ENCODE data around the gene MYLK. TPM values are rescaled to one million over a fixed set of nuclear protein-coding genes. Genes with fewer than 3 reads are reported as not detected.

Gene MYLK
- total RNA-seq, 1 donor from 2014 or later: 50.5 TPM

DNA sequence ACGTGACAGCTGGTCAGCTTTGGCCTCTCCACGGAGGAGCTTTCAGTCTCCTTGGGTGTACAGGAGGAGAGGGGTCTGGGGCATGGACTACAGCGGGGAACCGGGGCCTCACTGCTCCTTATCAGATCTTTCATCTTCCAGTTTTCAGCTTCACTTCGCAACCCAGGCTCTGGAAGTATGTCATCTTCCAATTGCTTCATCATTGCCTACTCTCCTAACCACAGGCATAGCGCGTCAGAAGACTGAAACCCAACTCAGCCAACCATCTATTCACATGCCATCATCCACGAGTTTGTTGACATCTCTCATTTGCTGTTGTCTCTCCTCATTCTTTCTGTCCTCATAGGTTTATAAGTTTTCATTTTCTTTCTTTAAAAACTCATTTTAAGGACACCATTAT lies 119.5 kb downstream of the MYLK start:
- Histone ChIP-seq H3K9ac (ENCODE audit: low read length) (no peak overlapping the region), H3K36me3 (ENCODE audit: insufficient read depth, low read length) (peaks cover 9% of the 10 kb centered on the region), H3K4me1 (ENCODE audit: insufficient read depth, low read length) (no peaks in the 10 kb centered on the region), H4K20me1 (ENCODE audit: insufficient read depth, low read length) (no peaks in the 10 kb centered on the region), H2AFZ (ENCODE audit: low read depth, low read length) (no peak overlapping the region), H3K4me3 (ENCODE audit: insufficient read depth, low read depth, low read length) (no peak overlapping the region), H3K4me2 (ENCODE audit: low read length) (no peak overlapping the region), H3K79me2 (ENCODE audit: insufficient read depth, low read length) (no peaks in the 10 kb centered on the region), H3K27me3 (ENCODE audit: insufficient read depth, low read length) (no peaks in the 10 kb centered on the region), H3K27ac (ENCODE audit: low read depth, low read length) (no peak overlapping the region), H3K9me3 (ENCODE audit: insufficient read depth, low read depth, low read length) (no peaks in the 10 kb centered on the region)
- TF ChIP-seq, protein P1, sequence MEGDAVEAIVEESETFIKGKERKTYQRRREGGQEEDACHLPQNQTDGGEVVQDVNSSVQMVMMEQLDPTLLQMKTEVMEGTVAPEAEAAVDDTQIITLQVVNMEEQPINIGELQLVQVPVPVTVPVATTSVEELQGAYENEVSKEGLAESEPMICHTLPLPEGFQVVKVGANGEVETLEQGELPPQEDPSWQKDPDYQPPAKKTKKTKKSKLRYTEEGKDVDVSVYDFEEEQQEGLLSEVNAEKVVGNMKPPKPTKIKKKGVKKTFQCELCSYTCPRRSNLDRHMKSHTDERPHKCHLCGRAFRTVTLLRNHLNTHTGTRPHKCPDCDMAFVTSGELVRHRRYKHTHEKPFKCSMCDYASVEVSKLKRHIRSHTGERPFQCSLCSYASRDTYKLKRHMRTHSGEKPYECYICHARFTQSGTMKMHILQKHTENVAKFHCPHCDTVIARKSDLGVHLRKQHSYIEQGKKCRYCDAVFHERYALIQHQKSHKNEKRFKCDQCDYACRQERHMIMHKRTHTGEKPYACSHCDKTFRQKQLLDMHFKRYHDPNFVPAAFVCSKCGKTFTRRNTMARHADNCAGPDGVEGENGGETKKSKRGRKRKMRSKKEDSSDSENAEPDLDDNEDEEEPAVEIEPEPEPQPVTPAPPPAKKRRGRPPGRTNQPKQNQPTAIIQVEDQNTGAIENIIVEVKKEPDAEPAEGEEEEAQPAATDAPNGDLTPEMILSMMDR (IDR thresholded peaks at IDR 0.05; ENCODE audit: insufficient read depth, low read depth, low read length): no peak
- TF ChIP-seq EZH2 (IDR thresholded peaks at IDR 0.05; ENCODE audit: insufficient read depth, low read length): no peak
- FAIRE-seq: no peak
- peaks cover 10% of the 10 kb centered on the region for H3K4me1 Mint-ChIP-seq (ENCODE audit: low read depth, unreplicated experiment)
- H3K36me3 Mint-ChIP-seq (ENCODE audit: low read depth, unreplicated experiment): peaks cover 19% of the 10 kb centered on the region
- no peaks in the 10 kb centered on the region for H3K27me3 Mint-ChIP-seq (ENCODE audit: low read depth, unreplicated experiment)
- no peak overlapping the region for H3K27ac Mint-ChIP-seq (ENCODE audit: unreplicated experiment)
- peaks cover 4% of the 10 kb centered on the region for H3K9me3 Mint-ChIP-seq (ENCODE audit: unreplicated experiment)
- DNase-seq (ENCODE audit: low read depth): no peak
- H3K4me3 Mint-ChIP-seq (ENCODE audit: unreplicated experiment): no peak overlapping the region

DNA sequence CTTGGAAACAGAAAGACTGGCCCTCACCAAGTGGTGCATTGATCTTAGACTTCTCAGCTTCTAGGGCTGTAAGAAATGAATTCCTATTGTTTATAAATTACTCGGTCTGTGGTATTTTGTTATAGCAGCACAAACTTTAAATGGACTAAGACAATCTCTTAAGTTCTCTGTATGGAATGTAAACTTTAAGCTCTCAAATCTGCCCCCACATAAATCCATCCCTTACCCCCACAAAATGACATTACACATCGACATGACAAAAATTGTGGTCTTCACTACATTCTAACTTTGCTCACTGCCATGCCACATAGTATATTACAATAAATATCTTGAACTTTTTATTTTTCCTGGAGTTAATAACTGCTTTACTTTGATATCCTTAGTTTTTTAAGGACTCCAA lies 121.3 kb downstream of the MYLK start:
- H2AFZ ChIP-seq (ENCODE audit: low read depth, low read length): no peak overlapping the region
- no peaks in the 10 kb centered on the region for H3K79me2 ChIP-seq (ENCODE audit: insufficient read depth, low read length)
- H4K20me1 ChIP-seq (ENCODE audit: insufficient read depth, low read length): no peaks in the 10 kb centered on the region
- DNase-seq (ENCODE audit: low read depth): no peak
- peaks cover 9% of the 10 kb centered on the region for H3K36me3 ChIP-seq (ENCODE audit: insufficient read depth, low read length)
- no peak overlapping the region for H3K4me3 Mint-ChIP-seq (ENCODE audit: unreplicated experiment)
- H3K27ac ChIP-seq (ENCODE audit: low read depth, low read length): no peak overlapping the region
- H3K36me3 Mint-ChIP-seq (ENCODE audit: low read depth, unreplicated experiment): peaks cover 19% of the 10 kb centered on the region
- no peak overlapping the region for H3K4me2 ChIP-seq (ENCODE audit: low read length)
- TF ChIP-seq, protein P1 (IDR thresholded peaks at IDR 0.05; ENCODE audit: insufficient read depth, low read depth, low read length): no peak
- TF ChIP-seq EZH2 (IDR thresholded peaks at IDR 0.05; ENCODE audit: insufficient read depth, low read length): no peak
- peaks cover 7% of the 10 kb centered on the region for H3K9me3 Mint-ChIP-seq (ENCODE audit: unreplicated experiment)
- H3K9me3 ChIP-seq (ENCODE audit: insufficient read depth, low read depth, low read length): no peaks in the 10 kb centered on the region
- H3K4me1 ChIP-seq (ENCODE audit: insufficient read depth, low read length): peaks cover 9% of the 10 kb centered on the region
- no peak overlapping the region for H3K9ac ChIP-seq (ENCODE audit: low read length)
- no peak overlapping the region for H3K27ac Mint-ChIP-seq (ENCODE audit: unreplicated experiment)
- H3K27me3 Mint-ChIP-seq (ENCODE audit: low read depth, unreplicated experiment): no peaks in the 10 kb centered on the region
- H3K4me1 Mint-ChIP-seq (ENCODE audit: low read depth, unreplicated experiment): peaks cover 9% of the 10 kb centered on the region
- H3K27me3 ChIP-seq (ENCODE audit: insufficient read depth, low read length): no peaks in the 10 kb centered on the region
- no peak overlapping the region for H3K4me3 ChIP-seq (ENCODE audit: insufficient read depth, low read depth, low read length)
- no peak for FAIRE-seq

- TF ChIP-seq, protein P1 (IDR thresholded peaks at IDR 0.05; ENCODE audit: insufficient read depth, low read depth, low read length): no peak
- no peak for TF ChIP-seq EZH2 (IDR thresholded peaks at IDR 0.05; ENCODE audit: insufficient read depth, low read length)
- Histone ChIP-seq H4K20me1 (ENCODE audit: insufficient read depth, low read length) (no peaks in the 10 kb centered on the region), H3K9ac (ENCODE audit: low read length) (no peak overlapping the region), H3K27ac (ENCODE audit: low read depth, low read length) (no peak overlapping the region), H3K4me1 (ENCODE audit: insufficient read depth, low read length) (peaks cover 19% of the 10 kb centered on the region), H3K27me3 (ENCODE audit: insufficient read depth, low read length) (no peaks in the 10 kb centered on the region), H3K79me2 (ENCODE audit: insufficient read depth, low read length) (peaks cover 6% of the 10 kb centered on the region), H3K9me3 (ENCODE audit: insufficient read depth, low read depth, low read length) (no peaks in the 10 kb centered on the region), H2AFZ (ENCODE audit: low read depth, low read length) (no peak overlapping the region), H3K36me3 (ENCODE audit: insufficient read depth, low read length) (peaks cover 9% of the 10 kb centered on the region), H3K4me3 (ENCODE audit: insufficient read depth, low read depth, low read length) (no peak overlapping the region), H3K4me2 (ENCODE audit: low read length) (no peak overlapping the region)
- Mint-ChIP-seq H3K9me3 (ENCODE audit: unreplicated experiment) (peaks cover 7% of the 10 kb centered on the region), H3K27me3 (ENCODE audit: low read depth, unreplicated experiment) (no peaks in the 10 kb centered on the region), H3K4me1 (ENCODE audit: low read depth, unreplicated experiment) (peaks cover 19% of the 10 kb centered on the region), H3K27ac (ENCODE audit: unreplicated experiment) (no peak overlapping the region), H3K4me3 (ENCODE audit: unreplicated experiment) (no peak overlapping the region), H3K36me3 (ENCODE audit: low read depth, unreplicated experiment) (peaks cover 12% of the 10 kb centered on the region)
- FAIRE-seq (no peak), DNase-seq (ENCODE audit: low read depth) (peak; percentile 34)
These were observed 123.3 kb downstream of the MYLK start for GRCh38 chr3:123760817-123761216.

Data from astrocyte (in vitro differentiated cells and primary cell).